Omental fat pad (tissue), 4 donors: Measurements from ENCODE around the gene SLC4A4. TPM values are rescaled to one million over a fixed set of nuclear protein-coding genes. Genes with fewer than 3 reads are reported as not detected.

Source experiments
- ATAC-seq: fragments of 150-250 bp; one replicate; pipeline ENCODE4 v1.9.1; 2016; ENCODE audit warnings: mild to moderate bottlenecking, moderate library complexity; ENCODE audit not compliant: low FRiP score
- DNase-seq: peaks from one replicate; pipeline ENCODE4 v3.0.0-alpha.2; 2019; ENCODE audit warnings: low spot score
- CTCF ChIP-seq, 3 donors: fragments of 450-650 bp; IDR thresholded peaks; one replicate each; pipeline ENCODE4 v1.5.1; 2016 to 2017; ENCODE audit warnings: antibody characterized with exemption in 3 of 3, mild to moderate bottlenecking in 3 of 3, moderate library complexity in 2 of 3
- total RNA-seq, 4 donors: library from RNA; depleted of rRNA; stranded (reverse); fragments of >200 nt; gene quantifications; one replicate each; pipeline ENCODE4 v1.1.0, GENCODE V29; 2016

The SLC4A4 gene
- total RNA-seq, 4 donors from 2014 or later = 8.4 to 45.6 (median 10.2) TPM

- no peak for TF ChIP-seq CTCF (IDR thresholded peaks at IDR 0.05)
- ATAC-seq = no peak
- no peak for DNase-seq
These were observed 17.2 kb downstream of the SLC4A4 start for GRCh38 chr4:71355971-71356370.

- DNase-seq (no peak), ATAC-seq (no peak)
- no peak for TF ChIP-seq CTCF (IDR thresholded peaks at IDR 0.05)
These were observed 18.3 kb downstream of the SLC4A4 start for GRCh38 chr4:71356924-71357663.

- ATAC-seq (no peak), DNase-seq (no peak)
- TF ChIP-seq CTCF (IDR thresholded peaks at IDR 0.05) = no peak
These were observed 22.0 kb downstream of the SLC4A4 start for GRCh38 chr4:71360844-71361243.

- TF ChIP-seq CTCF (IDR thresholded peaks at IDR 0.05) = no peak
- DNase-seq (no peak), ATAC-seq (no peak)
These were observed 22.7 kb downstream of the SLC4A4 start for GRCh38 chr4:71361476-71361875.

- ATAC-seq = no peak
- no peak for TF ChIP-seq CTCF (IDR thresholded peaks at IDR 0.05)
- no peak for DNase-seq
These were observed 27.9 kb downstream of the SLC4A4 start for GRCh38 chr4:71366766-71367165.

GRCh38 chr4:71367546-71367945, 28.7 kb downstream of the SLC4A4 start:
- DNase-seq = no peak
- no peak for ATAC-seq
- no peak for TF ChIP-seq CTCF (IDR thresholded peaks at IDR 0.05)

- ATAC-seq (no peak), DNase-seq (no peak)
- no peak for TF ChIP-seq CTCF (IDR thresholded peaks at IDR 0.05)
These were observed 30.1 kb downstream of the SLC4A4 start for GRCh38 chr4:71368906-71369305.
